ENCODE results near the gene GABBR2. TPM values are rescaled to one million over a fixed set of nuclear protein-coding genes. Genes with fewer than 3 reads are reported as not detected.
A peak's percentile ranks its signal among the peaks of the same experiment; 100 is the strongest.

GABBR2 gene
- total RNA-seq, 1 experiment from 2014 or later: not detected

- no peak overlapping the region for H3K27ac Mint-ChIP-seq (ENCODE audit: low read depth, unreplicated experiment)
- TF ChIP-seq, protein P1, sequence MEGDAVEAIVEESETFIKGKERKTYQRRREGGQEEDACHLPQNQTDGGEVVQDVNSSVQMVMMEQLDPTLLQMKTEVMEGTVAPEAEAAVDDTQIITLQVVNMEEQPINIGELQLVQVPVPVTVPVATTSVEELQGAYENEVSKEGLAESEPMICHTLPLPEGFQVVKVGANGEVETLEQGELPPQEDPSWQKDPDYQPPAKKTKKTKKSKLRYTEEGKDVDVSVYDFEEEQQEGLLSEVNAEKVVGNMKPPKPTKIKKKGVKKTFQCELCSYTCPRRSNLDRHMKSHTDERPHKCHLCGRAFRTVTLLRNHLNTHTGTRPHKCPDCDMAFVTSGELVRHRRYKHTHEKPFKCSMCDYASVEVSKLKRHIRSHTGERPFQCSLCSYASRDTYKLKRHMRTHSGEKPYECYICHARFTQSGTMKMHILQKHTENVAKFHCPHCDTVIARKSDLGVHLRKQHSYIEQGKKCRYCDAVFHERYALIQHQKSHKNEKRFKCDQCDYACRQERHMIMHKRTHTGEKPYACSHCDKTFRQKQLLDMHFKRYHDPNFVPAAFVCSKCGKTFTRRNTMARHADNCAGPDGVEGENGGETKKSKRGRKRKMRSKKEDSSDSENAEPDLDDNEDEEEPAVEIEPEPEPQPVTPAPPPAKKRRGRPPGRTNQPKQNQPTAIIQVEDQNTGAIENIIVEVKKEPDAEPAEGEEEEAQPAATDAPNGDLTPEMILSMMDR (IDR thresholded peaks at IDR 0.05; ENCODE audit: unreplicated experiment): no peak
- intact Hi-C loops (cut with micrococcal nuclease): no loop called here
- DNase-seq (ENCODE audit: unreplicated experiment): no peak
- H3K9me3 Mint-ChIP-seq (ENCODE audit: unreplicated experiment): no peaks in the 10 kb centered on the region
- no peaks in the 10 kb centered on the region for H3K36me3 Mint-ChIP-seq (ENCODE audit: insufficient read depth, unreplicated experiment)
- H3K4me1 Mint-ChIP-seq (ENCODE audit: insufficient read depth, unreplicated experiment): peaks cover 12% of the 10 kb centered on the region
- POLR2A ChIA-PET: no interaction called here
- BruUV-seq (replicated peaks): no TSS peak
- H3K27me3 Mint-ChIP-seq (ENCODE audit: insufficient read depth, unreplicated experiment): no peaks in the 10 kb centered on the region
- CTCF ChIA-PET: no interaction called here
- no peak overlapping the region for H3K4me3 Mint-ChIP-seq (ENCODE audit: unreplicated experiment)
Observed at GRCh38 chr9:98606730-98607129, 102.0 kb downstream of the GABBR2 start.

DNA sequence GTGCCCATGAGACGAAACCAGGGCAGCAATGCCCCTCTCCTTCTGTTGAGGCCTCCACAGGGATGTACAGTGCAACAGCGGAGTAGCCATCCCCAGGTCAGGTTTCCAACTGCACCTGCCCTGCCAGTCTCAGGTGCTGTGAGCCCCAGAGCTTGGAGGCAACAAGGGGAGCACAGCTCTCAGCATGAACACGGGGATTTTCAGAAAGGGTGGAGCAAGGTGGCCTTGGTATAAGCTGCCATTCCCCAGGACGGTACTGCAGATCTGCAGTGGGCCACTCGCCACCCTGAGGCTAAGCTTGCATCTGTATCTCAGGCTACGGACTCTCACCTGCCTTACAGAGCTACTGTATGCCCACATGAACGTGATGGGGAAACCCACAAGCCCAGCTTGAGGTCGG lies 103.6 kb downstream of the GABBR2 start:
- H3K27me3 Mint-ChIP-seq (ENCODE audit: insufficient read depth, unreplicated experiment): peaks cover 11% of the 10 kb centered on the region
- CTCF ChIA-PET: no interaction called here
- H3K4me3 Mint-ChIP-seq (ENCODE audit: unreplicated experiment): no peak overlapping the region
- no peak for DNase-seq (ENCODE audit: unreplicated experiment)
- H3K9me3 Mint-ChIP-seq (ENCODE audit: unreplicated experiment): no peaks in the 10 kb centered on the region
- TF ChIP-seq, protein P1 (IDR thresholded peaks at IDR 0.05; ENCODE audit: unreplicated experiment): no peak
- H3K27ac Mint-ChIP-seq (ENCODE audit: low read depth, unreplicated experiment): no peak overlapping the region
- no peaks in the 10 kb centered on the region for H3K36me3 Mint-ChIP-seq (ENCODE audit: insufficient read depth, unreplicated experiment)
- intact Hi-C loops (cut with micrococcal nuclease): no loop called here
- no TSS peak for BruUV-seq (replicated peaks)
- peaks cover 12% of the 10 kb centered on the region for H3K4me1 Mint-ChIP-seq (ENCODE audit: insufficient read depth, unreplicated experiment)
- POLR2A ChIA-PET: no interaction called here

- TF ChIP-seq, protein P1 (IDR thresholded peaks at IDR 0.05; ENCODE audit: unreplicated experiment): no peak
- peaks cover 12% of the 10 kb centered on the region for H3K4me1 Mint-ChIP-seq (ENCODE audit: insufficient read depth, unreplicated experiment)
- intact Hi-C loops (cut with micrococcal nuclease): no loop called here
- DNase-seq (ENCODE audit: unreplicated experiment): peak; percentile 42
- no peak overlapping the region for H3K27ac Mint-ChIP-seq (ENCODE audit: low read depth, unreplicated experiment)
- BruUV-seq (replicated peaks): no TSS peak
- H3K4me3 Mint-ChIP-seq (ENCODE audit: unreplicated experiment): no peak overlapping the region
- H3K27me3 Mint-ChIP-seq (ENCODE audit: insufficient read depth, unreplicated experiment): peaks cover 11% of the 10 kb centered on the region
- ChIA-PET POLR2A (no interaction called here), CTCF (no interaction called here)
- no peaks in the 10 kb centered on the region for H3K9me3 Mint-ChIP-seq (ENCODE audit: unreplicated experiment)
- no peaks in the 10 kb centered on the region for H3K36me3 Mint-ChIP-seq (ENCODE audit: insufficient read depth, unreplicated experiment)
Observed at GRCh38 chr9:98603821-98604383, 104.8 kb downstream of the GABBR2 start.

GRCh38 chr9:98602839-98603500 lies 105.8 kb downstream of the GABBR2 start:
- Mint-ChIP-seq H3K4me1 (ENCODE audit: insufficient read depth, unreplicated experiment) (peaks cover 12% of the 10 kb centered on the region), H3K36me3 (ENCODE audit: insufficient read depth, unreplicated experiment) (no peaks in the 10 kb centered on the region), H3K27me3 (ENCODE audit: insufficient read depth, unreplicated experiment) (peaks cover 11% of the 10 kb centered on the region), H3K27ac (ENCODE audit: low read depth, unreplicated experiment) (no peak overlapping the region), H3K9me3 (ENCODE audit: unreplicated experiment) (no peaks in the 10 kb centered on the region), H3K4me3 (ENCODE audit: unreplicated experiment) (no peak overlapping the region)
- TF ChIP-seq, protein P1 (IDR thresholded peaks at IDR 0.05; ENCODE audit: unreplicated experiment): no peak
- ChIA-PET POLR2A (no interaction called here), CTCF (no interaction called here)
- intact Hi-C loops (cut with micrococcal nuclease): no loop called here
- no peak for DNase-seq (ENCODE audit: unreplicated experiment)
- no TSS peak for BruUV-seq (replicated peaks)

Measured in MCF 10A (cell line).